SIG-M5 treated with dmso at 0.1 percent for 504 hours (cell line): Measurements from ENCODE around the gene RPRD2.

Experiments
- DNase-seq: peaks from one replicate; lab custom pipeline; 2025; ENCODE audit not compliant: unreplicated experiment; lab: John Stamatoyannopoulos, UW

Gene RPRD2

GRCh38 chr1:150466964-150467363 lies 103.0 kb downstream of the RPRD2 start:
- no peak for DNase-seq

- DNase-seq: no peak
Measured at GRCh38 chr1:150469291-150469690, 105.3 kb downstream of the RPRD2 start.

GRCh38 chr1:150472601-150473200 lies 108.8 kb downstream of the RPRD2 start:
- no peak for DNase-seq

- no peak for DNase-seq
Measured at GRCh38 chr1:150473659-150474058, 109.7 kb downstream of the RPRD2 start.

GRCh38 chr1:150474869-150475268 lies 110.9 kb downstream of the RPRD2 start:
- DNase-seq: no peak

- DNase-seq: no peak
Measured at GRCh38 chr1:150476754-150477153, 112.8 kb downstream of the RPRD2 start.

- no peak for DNase-seq
Measured at GRCh38 chr1:150477320-150477719, 113.4 kb downstream of the RPRD2 start.

GRCh38 chr1:150477733-150478132 lies 113.8 kb downstream of the RPRD2 start:
- DNase-seq: no peak

- DNase-seq: no peak
Measured at GRCh38 chr1:150479370-150479769, 115.4 kb downstream of the RPRD2 start.

GRCh38 chr1:150479927-150480352 lies 116.0 kb downstream of the RPRD2 start:
- no peak for DNase-seq

- DNase-seq: no peak
Measured at GRCh38 chr1:150484431-150484830, 120.5 kb downstream of the RPRD2 start.

- peak; percentile 52 for DNase-seq
Measured at GRCh38 chr1:150484861-150485260, 120.9 kb downstream of the RPRD2 start.

- DNase-seq: peak; percentile 100
Measured at GRCh38 chr1:150486966-150487762, 123.2 kb downstream of the RPRD2 start, which contains the start of gene TARS2. Gene TARS2, plus strand, starts transcription at chr1:150487419. Its CDS starts 32 bp downstream, at chr1:150487451.

GRCh38 chr1:150487763-150488115 lies 123.8 kb downstream of the RPRD2 start:
- no peak for DNase-seq

GRCh38 chr1:150493175-150493574 lies 129.2 kb downstream of the RPRD2 start:
- DNase-seq: no peak

- no peak for DNase-seq
Measured at GRCh38 chr1:150498342-150498741, 134.4 kb downstream of the RPRD2 start.

- DNase-seq: no peak
Measured at GRCh38 chr1:150505431-150505830, 141.5 kb downstream of the RPRD2 start.

- DNase-seq: peak; percentile 60
Measured at GRCh38 chr1:150507912-150508864, 144.2 kb downstream of the RPRD2 start, which contains the start of gene ECM1. Gene ECM1, plus strand, starts transcription at chr1:150508109. Its CDS starts 101 bp downstream, at chr1:150508210.

- DNase-seq: no peak
Measured at GRCh38 chr1:150508982-150509381, 145.0 kb downstream of the RPRD2 start.

- DNase-seq: no peak
Measured at GRCh38 chr1:150511551-150511950, 147.6 kb downstream of the RPRD2 start.

GRCh38 chr1:150511985-150512660 lies 148.2 kb downstream of the RPRD2 start:
- no peak for DNase-seq
